ENCODE measurements around the gene LDAH.

DNA sequence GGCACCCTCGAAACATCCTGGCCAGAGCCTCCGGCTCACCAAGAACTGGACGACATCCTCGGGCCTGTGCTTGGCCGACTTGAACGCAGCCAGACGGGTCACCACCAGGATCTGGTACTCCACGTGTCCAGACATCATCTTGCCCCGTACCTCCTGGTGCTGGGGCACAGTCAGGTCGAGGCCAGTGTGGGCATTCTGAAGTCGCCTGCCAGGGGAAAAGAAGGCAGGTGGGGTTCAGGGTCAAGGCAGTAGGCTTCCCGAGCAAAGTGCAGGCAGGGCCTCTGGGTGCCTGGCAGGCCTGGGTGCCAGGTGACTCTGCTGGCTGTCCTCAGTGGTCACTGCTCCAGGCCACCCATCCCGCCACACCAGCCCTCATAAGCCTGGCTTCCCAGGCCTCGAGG, 177.6 kb downstream of the LDAH start:
- TF ChIP-seq EZH2 (IDR thresholded peaks at IDR 0.05; ENCODE audit: insufficient read depth, poor library complexity, severe bottlenecking) (no peak), EZH2phosphoT487 (IDR thresholded peaks at IDR 0.05; ENCODE audit: insufficient read depth, low read depth) (no peak)

All from GM23248 (cell line).